SHP77 treated with DMSO at 0.1 percent for 48 hours (cell line): ENCODE results near the gene APPBP2.
"Not testable (repeated sequence)": the region's sequence is repeated elsewhere in the genome, so short reads cannot be mapped to it uniquely, and the experiment has no call there.

Experiments
- DNase-seq: peaks from one replicate; lab custom pipeline; 2025; lab: John Stamatoyannopoulos, UW

The APPBP2 gene

DNA sequence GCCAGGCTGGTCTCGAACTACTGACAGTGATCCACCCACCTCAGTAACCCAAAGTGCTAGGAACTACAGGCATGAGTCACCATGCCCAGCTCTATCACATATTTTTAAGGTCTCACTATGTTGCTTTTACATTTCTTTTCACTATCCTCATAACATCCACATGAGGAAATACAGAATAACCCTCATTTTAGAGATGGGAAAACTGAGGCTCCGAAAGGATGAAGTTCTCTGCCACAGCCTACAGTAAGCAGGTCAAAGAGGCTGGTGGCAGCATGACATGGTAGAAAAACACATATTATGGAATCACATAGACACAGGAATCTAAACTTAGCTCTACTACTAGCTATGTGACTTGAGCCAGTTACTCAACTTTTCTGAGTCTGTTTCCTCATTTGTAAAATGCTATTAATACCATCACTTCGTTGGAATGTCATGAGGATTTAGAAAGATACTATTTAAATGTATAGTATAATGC is 32.2 kb downstream of the APPBP2 start:
- no peak for DNase-seq

DNA sequence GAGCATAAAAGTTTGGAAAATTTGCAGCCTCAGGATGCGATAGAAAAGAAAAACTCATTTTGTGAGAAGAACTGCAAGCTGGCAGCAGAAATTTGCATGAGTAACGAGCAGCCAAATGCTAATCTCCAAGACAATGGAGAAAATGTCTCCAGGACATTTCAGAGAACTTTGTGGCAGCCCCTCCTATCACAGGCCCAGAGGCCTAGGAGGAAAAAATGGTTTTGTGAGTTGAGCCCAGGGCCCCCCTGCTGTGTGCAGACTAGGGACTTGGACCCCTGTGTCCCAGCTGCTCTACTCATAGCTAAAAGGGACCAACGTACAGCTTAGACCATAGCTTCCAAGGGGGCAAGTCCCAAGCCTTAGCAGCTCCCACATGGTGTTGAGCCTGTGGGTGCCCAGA is 34.3 kb downstream of the APPBP2 start:
- DNase-seq, result no peak

- DNase-seq, result not testable (repeated sequence)
These were observed 35.4 kb downstream of the APPBP2 start for GRCh38 chr17:60490594-60490993.

- no peak for DNase-seq
These were observed 44.4 kb downstream of the APPBP2 start for GRCh38 chr17:60481604-60482003.

DNA sequence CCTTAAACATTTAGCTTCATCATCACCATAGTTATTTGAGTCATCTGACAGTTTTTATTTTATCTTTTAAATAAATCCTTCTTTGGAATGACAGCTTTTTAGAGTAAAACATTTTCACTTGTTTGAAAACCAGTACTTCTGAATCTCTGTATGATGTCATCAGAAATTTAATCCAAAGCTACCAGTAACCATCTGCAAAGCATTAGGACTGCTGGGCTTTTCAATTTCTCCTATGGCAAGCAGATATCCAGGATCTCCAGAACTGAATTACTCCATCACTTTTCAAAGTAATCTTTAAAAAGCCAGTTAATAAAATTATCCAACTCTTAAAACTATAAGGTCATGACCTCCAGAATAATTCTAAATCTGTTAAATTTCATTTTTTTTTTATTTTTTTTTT is 52.3 kb downstream of the APPBP2 start:
- no peak for DNase-seq

DNA sequence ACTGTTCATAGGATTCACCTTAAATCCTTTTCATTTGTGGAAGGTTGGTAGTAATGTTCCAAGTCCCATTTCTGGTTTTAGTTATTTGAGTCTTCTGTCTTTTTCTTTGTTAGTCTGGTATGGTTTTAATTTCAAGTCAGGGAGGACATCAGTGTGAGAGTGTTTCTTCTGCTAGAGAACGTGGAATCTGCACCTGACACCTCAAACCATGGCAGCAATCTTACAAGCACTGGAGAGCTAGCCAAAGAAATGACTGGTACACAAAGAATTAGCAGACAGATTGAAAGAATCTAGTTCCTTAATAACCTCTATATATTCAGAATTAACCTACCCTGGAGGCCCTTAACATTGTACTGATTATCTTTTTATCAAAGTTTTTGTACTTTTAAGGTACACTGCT is 53.6 kb downstream of the APPBP2 start:
- no peak for DNase-seq

DNA sequence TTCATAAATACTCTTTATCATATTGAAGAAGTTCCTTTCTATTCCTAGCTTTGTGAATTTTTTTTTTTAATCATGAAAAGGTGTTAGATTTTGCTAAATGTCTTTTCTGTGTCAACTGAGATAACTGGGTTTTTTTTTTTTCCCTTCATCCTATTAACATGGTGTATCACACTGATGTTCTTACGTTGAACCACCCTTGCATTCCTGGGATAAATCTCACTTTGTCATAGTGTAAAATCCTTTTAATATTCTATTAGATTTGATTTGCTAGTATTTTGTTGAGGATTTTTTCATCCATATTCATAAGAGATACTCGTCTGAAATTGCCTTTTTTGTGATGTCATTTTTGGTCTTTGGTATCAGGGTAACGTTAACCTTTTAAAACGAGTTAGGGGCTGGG is 54.6 kb downstream of the APPBP2 start:
- no peak for DNase-seq

- no peak for DNase-seq
These were observed 57.7 kb downstream of the APPBP2 start for GRCh38 chr17:60468371-60468770.

GRCh38 chr17:60464343-60464742 is 61.7 kb downstream of the APPBP2 start:
- no peak for DNase-seq

- DNase-seq, result no peak
These were observed 62.7 kb downstream of the APPBP2 start for GRCh38 chr17:60463157-60463835.

- DNase-seq, result no peak
These were observed 64.5 kb downstream of the APPBP2 start for GRCh38 chr17:60461584-60461983.

- no peak for DNase-seq
These were observed 68.9 kb downstream of the APPBP2 start for GRCh38 chr17:60457148-60457547.

DNA sequence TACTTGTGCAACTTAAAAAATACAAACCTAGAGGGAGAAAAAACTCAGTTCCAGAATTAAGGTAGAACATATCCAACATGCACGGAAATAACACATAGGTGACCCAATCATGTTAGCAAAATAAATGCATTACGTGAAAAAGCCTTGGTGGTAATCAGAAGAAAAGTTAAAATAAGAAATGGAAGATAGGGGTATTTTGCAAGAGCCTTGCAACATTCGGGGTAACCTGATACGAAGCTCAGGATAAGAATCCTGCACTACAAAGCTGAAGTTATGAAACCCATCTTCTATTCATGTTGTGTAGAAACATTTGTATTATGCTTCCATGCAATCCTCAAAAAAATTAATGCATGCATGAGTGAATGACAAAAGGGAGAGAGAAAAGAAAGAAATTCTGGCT is 70.7 kb downstream of the APPBP2 start:
- no peak for DNase-seq

DNA sequence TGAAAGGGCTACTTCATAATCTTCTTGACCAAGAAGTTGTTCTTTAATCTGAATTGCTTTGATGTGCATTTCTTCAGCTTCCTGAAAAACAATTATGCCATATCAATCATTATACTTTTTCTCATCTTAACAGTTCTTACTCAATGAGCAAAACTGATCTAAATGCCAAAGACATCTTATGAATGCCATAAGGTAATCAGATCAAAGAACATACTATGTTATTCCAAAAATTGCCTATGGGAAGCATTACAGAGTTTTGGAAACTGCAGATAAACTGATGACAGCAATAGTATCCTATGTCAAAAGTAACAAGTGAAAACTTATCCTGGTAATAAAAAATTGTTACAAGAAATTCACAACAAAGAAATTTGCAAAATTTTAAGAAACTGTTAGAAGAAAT is 74.1 kb downstream of the APPBP2 start:
- DNase-seq, result no peak

DNA sequence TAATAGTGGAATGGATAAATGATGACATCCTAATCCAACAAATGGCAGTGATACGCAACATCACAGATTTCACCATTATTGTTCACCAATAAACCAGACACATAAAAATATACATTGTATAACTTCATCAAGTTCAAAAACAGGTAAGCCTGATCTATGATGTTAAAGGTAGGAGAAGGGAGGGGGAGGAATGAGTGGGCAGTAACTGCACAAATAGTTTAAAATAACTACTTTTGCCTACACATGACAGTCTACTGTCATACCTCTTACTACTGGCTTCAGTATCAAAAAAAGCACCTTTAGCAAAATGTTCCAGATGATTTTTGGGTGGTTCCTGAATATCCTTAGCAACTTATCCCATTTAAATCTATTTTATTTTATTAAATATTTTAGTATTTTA is 75.0 kb downstream of the APPBP2 start:
- no peak for DNase-seq

GRCh38 chr17:60447375-60447774 is 78.7 kb downstream of the APPBP2 start:
- DNase-seq, result no peak

- no peak for DNase-seq
These were observed 80.9 kb downstream of the APPBP2 start for GRCh38 chr17:60445144-60445543.

GRCh38 chr17:60443713-60444112 is 82.3 kb downstream of the APPBP2 start:
- DNase-seq, result no peak

DNA sequence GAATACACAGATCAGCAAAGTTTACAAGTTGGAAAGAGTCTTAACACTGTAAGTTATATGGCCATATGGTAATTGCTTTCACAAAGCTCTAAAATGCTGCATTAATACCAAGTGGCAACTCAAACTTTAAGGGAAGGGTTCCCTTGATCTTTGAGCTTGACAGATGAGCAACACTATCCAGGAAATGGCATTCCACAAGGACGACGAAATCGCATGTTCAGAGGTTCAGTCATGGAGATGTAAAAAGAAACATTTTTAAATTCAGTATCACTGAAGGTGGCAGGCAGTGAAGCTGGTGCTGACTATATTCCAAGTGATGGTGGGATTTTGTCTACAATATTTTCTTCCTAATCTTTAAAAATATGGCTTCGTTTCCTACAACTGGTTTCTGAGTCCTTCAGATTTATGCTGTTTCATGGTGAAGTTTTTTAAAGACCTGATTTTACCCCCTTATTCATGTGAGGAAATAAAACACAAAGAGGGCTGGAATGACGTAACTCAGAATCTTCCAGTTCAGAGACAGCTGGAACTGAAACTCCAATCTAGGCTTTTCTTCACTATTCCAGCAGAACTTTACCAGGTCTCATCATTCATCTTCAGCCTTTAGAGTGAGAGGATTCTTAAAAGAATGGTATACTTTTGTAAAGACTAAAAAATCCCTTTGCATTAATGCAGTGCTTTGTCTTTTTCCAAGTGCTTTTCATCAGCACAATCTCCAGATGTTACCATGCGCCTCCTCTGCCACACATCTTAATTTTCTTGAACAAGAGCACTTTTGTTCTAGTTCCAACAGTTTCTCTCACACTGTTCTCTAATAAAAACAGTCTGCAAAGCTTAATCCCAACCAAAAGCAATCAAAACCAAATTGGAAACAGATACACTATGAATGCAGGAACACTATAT is 83.5 kb downstream of the APPBP2 start:
- DNase-seq, result no peak

DNA sequence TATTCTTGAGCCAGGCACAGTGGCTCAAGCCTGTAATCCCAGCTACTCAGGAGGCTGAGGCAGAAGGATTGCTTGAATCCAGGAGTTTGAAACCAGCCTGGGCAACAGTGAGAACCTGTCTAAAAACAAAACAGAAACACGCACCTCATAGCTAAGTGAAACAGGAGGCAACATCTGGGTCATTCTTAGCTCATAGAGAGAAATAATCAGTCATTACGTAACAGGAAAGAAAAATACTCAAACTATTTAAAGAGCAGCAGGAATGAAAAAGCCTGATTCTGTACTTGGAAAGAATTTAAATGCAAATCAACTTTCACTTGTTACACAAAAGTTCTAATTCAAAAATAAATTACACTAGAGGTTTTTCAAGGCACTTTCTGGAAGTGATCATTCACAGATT is 86.5 kb downstream of the APPBP2 start:
- DNase-seq, result no peak

GRCh38 chr17:60436676-60437075 is 89.4 kb downstream of the APPBP2 start:
- DNase-seq, result no peak

- DNase-seq, result peak; percentile 36
These were observed 90.5 kb downstream of the APPBP2 start for GRCh38 chr17:60435244-60436167.
